Bronchial epithelial cell (primary cell): ENCODE results near the gene PLPP3. TPM values are rescaled to one million over a fixed set of nuclear protein-coding genes. Genes with fewer than 3 reads are reported as not detected.

Source experiments
- DNase-seq: peaks from one replicate; pipeline ENCODE4 v3.0.0-alpha.2; 2010; ENCODE audit warnings: low read depth
- FAIRE-seq: peaks from 2 replicates; lab custom pipeline; 2011; peaks lifted over from hg19 to GRCh38; lab: Jason Lieb, UNC
- H3K27me3 ChIP-seq: 2 replicates; pipeline ENCODE4 v1.5.1; 2011; ENCODE audit warnings: low read length; ENCODE audit not compliant: control insufficient read depth, insufficient read depth
- H3K36me3 ChIP-seq: 2 replicates; pipeline ENCODE4 v1.5.1; 2011; ENCODE audit warnings: low read length; ENCODE audit not compliant: control insufficient read depth, insufficient read depth
- H3K4me3 ChIP-seq: 2 replicates; pipeline ENCODE4 v1.5.1; 2011; ENCODE audit warnings: mild to moderate bottlenecking, low read depth, low read length, control low read depth
- total RNA-seq: library from RNA; depleted of rRNA; stranded (reverse); fragments of >200 nt; gene quantifications from 2 replicates; pipeline ENCODE4 v1.2.1, GENCODE V29; 2014
- TF ChIP-seq, protein P1 (sequence below): IDR thresholded peaks from 2 replicates; pipeline ENCODE4 v1.5.1; 2011; ENCODE audit warnings: mild to moderate bottlenecking, moderate library complexity, low read length, control low read depth, inconsistent platforms; ENCODE audit not compliant: insufficient read depth, severe bottlenecking

PLPP3 gene
- 2.2 and 3.4 TPM in 2 replicates for total RNA-seq

DNA sequence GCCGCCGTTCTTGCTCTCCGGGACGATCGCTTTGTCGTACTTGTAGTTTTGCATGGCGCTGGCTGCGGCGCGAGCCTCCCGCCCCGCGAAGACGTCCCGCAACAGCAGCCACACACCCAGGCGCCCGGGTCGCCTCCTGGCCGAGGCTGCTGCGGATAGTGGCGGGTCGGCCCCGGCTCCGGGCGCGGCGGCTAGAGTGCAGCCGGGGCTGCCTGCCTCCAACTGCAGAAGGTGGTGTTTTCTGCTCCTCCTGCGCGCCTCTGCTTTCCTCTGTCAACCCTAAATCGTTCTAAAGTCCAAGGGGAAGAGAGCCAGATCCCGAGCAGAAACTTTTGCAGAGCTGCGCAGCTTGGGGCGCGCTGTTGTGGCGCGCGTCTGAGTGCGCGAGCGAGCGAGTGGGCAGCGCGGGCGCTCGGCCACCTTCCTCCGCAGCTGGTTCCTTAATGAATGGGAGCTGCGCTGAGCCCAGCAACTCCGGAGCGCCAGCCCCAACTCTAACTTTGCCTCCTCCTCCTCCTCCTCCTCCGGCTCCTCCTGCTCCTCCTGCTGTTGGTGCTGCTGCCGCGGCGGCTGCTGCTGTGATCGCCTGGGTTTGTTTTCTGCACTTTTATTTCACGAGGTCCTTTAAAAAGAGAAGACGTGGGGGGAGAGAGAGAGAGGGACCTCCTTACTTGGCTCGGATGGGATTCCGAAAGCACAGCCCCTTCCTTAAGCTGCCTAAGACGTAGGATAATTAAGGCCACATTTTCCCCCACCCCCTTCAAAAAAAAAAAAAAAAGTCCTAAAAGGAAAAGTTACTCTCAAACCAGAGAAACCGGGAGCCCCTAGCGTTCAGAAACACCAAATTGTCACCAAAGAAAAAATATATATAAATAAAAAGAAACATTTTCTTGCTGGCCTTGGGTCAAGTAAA is at the start of gene PLPP3:
Gene PLPP3, minus strand, starts transcription at position 601 of the 913 bp plus-strand sequence. Its CDS starts 547 bp downstream, at position 54.
- H3K27me3 ChIP-seq: no peaks in the 10 kb centered on the region
- TF ChIP-seq, protein P1, sequence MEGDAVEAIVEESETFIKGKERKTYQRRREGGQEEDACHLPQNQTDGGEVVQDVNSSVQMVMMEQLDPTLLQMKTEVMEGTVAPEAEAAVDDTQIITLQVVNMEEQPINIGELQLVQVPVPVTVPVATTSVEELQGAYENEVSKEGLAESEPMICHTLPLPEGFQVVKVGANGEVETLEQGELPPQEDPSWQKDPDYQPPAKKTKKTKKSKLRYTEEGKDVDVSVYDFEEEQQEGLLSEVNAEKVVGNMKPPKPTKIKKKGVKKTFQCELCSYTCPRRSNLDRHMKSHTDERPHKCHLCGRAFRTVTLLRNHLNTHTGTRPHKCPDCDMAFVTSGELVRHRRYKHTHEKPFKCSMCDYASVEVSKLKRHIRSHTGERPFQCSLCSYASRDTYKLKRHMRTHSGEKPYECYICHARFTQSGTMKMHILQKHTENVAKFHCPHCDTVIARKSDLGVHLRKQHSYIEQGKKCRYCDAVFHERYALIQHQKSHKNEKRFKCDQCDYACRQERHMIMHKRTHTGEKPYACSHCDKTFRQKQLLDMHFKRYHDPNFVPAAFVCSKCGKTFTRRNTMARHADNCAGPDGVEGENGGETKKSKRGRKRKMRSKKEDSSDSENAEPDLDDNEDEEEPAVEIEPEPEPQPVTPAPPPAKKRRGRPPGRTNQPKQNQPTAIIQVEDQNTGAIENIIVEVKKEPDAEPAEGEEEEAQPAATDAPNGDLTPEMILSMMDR: peak; percentile 50
- no peaks in the 10 kb centered on the region for H3K36me3 ChIP-seq
- peak within 1 kb of the TSS; percentile 64 for H3K4me3 ChIP-seq
- FAIRE-seq: no peak
- peak; percentile 74 for DNase-seq

DNA sequence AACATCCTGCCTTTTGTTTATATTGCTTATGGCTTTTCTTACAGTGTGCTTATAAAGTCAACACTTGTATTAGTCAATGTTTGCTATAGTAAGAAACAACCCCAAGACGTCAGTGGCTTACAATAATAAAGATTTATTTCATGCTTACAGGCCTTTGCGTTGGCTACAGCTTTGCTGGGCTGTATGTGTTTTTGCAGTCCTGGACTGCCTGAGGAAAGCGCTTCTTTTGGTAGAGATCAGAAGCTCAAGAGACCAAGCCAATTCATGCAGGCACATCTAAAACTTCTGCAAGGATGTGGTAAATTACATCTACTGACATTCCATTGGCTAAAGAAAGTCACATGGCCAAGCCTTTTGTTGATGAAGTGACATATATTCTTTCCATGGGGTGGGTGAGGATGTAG is 48.3 kb upstream of the PLPP3 start:
- no peak for FAIRE-seq
- no peak overlapping the region for H3K4me3 ChIP-seq
- H3K36me3 ChIP-seq: no peaks in the 10 kb centered on the region
- H3K27me3 ChIP-seq: no peaks in the 10 kb centered on the region
- peak; percentile 38 for DNase-seq
- TF ChIP-seq, protein P1: no peak

DNA sequence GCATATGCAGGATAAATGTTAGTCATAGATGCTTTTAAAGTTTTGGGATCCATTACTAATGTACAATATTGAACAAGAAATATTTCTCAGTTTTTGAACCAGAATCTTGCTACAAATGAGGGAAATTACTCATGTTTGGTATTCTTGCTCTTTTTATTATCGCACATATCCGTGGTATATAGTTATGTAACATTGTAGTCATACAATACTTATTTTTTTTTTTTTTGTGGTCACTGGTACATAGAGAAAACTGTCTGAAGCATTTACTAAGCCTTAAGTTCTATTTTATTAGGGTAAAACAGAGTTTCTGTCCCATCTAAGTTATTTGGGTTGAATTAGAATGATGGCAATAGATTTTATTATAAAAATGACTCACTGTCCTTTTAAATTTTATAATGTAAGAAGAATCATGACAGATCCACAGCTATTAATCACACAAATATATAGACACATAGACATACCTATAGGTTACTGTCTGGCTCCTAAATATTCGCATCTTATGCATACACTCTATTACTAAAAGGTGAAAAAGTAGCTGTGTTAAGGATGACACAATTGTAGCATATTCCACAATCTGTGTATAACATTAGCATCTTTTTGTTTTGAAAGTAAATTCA is 47.8 kb upstream of the PLPP3 start:
- H3K4me3 ChIP-seq: no peak overlapping the region
- no peaks in the 10 kb centered on the region for H3K27me3 ChIP-seq
- no peak for DNase-seq
- TF ChIP-seq, protein P1: no peak
- H3K36me3 ChIP-seq: no peaks in the 10 kb centered on the region
- no peak for FAIRE-seq

DNA sequence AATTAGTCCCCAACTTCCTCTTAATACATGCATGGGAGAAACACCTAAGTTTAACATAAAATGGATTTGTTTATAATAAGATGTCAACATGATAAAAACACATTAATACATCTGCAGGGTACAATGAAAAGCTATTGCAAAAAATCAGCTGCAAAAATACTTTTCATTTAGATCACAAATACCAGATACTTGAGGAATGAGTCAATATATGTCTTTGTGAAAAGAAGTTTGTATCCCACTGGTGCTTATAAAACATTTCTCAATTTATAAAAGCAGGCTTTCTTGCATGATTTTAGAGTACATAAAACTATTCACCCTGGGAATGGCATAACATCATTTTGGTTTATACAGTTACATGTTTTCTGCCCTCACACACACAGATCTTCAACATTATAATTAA is 47.2 kb upstream of the PLPP3 start:
- no peaks in the 10 kb centered on the region for H3K27me3 ChIP-seq
- TF ChIP-seq, protein P1: no peak
- H3K36me3 ChIP-seq: no peaks in the 10 kb centered on the region
- DNase-seq (no peak), FAIRE-seq (no peak)
- no peak overlapping the region for H3K4me3 ChIP-seq

DNA sequence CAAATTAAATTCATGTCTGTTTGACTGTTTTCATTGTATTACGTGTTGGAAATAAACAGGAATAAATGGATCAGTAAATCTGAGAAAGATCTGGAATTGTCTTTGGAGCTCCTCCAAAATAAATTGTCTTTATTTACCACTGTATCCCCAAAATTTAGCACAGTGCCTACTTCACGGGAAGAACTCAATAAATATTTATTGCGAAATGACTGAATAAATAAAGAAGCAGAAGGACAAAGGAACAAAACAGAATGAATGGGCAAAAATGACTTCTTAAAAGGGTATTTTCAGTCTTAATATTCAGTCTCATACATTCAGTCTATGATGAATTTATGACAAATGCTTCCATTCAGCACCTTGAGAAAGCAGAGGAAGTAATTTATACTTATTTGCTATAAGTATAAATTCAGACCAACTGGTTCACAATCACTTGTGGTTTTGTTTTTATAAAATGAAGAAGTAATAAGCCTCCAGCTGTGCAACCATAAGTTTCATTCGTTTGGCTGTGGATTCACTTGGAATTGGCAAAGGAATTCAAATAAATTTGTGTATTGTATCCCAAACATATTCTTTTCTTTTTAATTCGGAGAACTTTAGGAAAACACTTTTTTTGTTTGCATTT is 46.6 kb upstream of the PLPP3 start:
- H3K36me3 ChIP-seq: no peaks in the 10 kb centered on the region
- DNase-seq: no peak
- TF ChIP-seq, protein P1: no peak
- H3K27me3 ChIP-seq: no peaks in the 10 kb centered on the region
- FAIRE-seq: no peak
- H3K4me3 ChIP-seq: no peak overlapping the region
